CD4-positive, alpha-beta T cell treated with Interleukin-6 for 4 hours (primary cell): Measurements from ENCODE around the gene PREX1.

Experiments
- DNase-seq: peaks from one replicate; pipeline ENCODE4 v3.0.0-alpha.2; 2020; ENCODE audit warnings: mixed read lengths

The PREX1 gene

GRCh38 chr20:48747840-48748414, 79.9 kb downstream of the PREX1 start:
- DNase-seq = peak; percentile 19

- DNase-seq = no peak
Observed at GRCh38 chr20:48745330-48745729, 82.5 kb downstream of the PREX1 start.

GRCh38 chr20:48744515-48744914, 83.3 kb downstream of the PREX1 start:
- no peak for DNase-seq

GRCh38 chr20:48743807-48744206, 84.0 kb downstream of the PREX1 start:
- DNase-seq = no peak

GRCh38 chr20:48742912-48743680, 84.7 kb downstream of the PREX1 start:
- no peak for DNase-seq

- no peak for DNase-seq
Observed at GRCh38 chr20:48742233-48742632, 85.6 kb downstream of the PREX1 start.

- no peak for DNase-seq
Observed at GRCh38 chr20:48741669-48742068, 86.1 kb downstream of the PREX1 start.

- no peak for DNase-seq
Observed at GRCh38 chr20:48740712-48741111, 87.1 kb downstream of the PREX1 start.

GRCh38 chr20:48740292-48740649, 87.5 kb downstream of the PREX1 start:
- DNase-seq = no peak

- DNase-seq = peak; percentile 48
Observed at GRCh38 chr20:48739395-48740291, 88.2 kb downstream of the PREX1 start.

- peak; percentile 72 for DNase-seq
Observed at GRCh38 chr20:48738399-48739304, 89.1 kb downstream of the PREX1 start.

GRCh38 chr20:48738094-48738398, 89.8 kb downstream of the PREX1 start:
- no peak for DNase-seq

- no peak for DNase-seq
Observed at GRCh38 chr20:48737434-48738093, 90.2 kb downstream of the PREX1 start.

GRCh38 chr20:48736636-48737035, 91.2 kb downstream of the PREX1 start:
- DNase-seq = no peak

- DNase-seq = no peak
Observed at GRCh38 chr20:48736231-48736630, 91.6 kb downstream of the PREX1 start.

GRCh38 chr20:48735112-48735511, 92.7 kb downstream of the PREX1 start:
- DNase-seq = no peak

- DNase-seq = no peak
Observed at GRCh38 chr20:48734104-48734749, 93.6 kb downstream of the PREX1 start.

GRCh38 chr20:48733296-48733790, 94.5 kb downstream of the PREX1 start:
- no peak for DNase-seq

- no peak for DNase-seq
Observed at GRCh38 chr20:48732081-48732829, 95.5 kb downstream of the PREX1 start.

- no peak for DNase-seq
Observed at GRCh38 chr20:48731536-48731935, 96.3 kb downstream of the PREX1 start.

GRCh38 chr20:48730977-48731376, 96.8 kb downstream of the PREX1 start:
- no peak for DNase-seq
